GM18502 (cell line): ENCODE data around the gene ZNF616.
A peak's percentile ranks its signal among the peaks of the same experiment; 100 is the strongest.

ENCODE experiments used
- ATAC-seq: cut with Tn5 transposase; IDR thresholded peaks from one replicate; pipeline ENCODE4 v1.9.1; 2021; ENCODE audit warnings: mild to moderate bottlenecking; ENCODE audit not compliant: unreplicated experiment, poor library complexity

ZNF616 gene

GRCh38 chr19:52139252-52140031 lies at the start of gene ZNF616:
TSS of gene ZNF616 (minus strand) at chr19:52139938. CDS start at chr19:52130512, 9,426 bp downstream.
- ATAC-seq = peak; percentile 64

GRCh38 chr19:52188822-52189734 lies 49.3 kb upstream of the ZNF616 start:
- peak; percentile 18 for ATAC-seq

- ATAC-seq = no peak
Observed at GRCh38 chr19:52187407-52187806, 47.7 kb upstream of the ZNF616 start.

GRCh38 chr19:52176574-52176973 lies 36.8 kb upstream of the ZNF616 start:
- ATAC-seq = no peak

GRCh38 chr19:52172347-52172746 lies 32.6 kb upstream of the ZNF616 start:
- no peak for ATAC-seq

- no peak for ATAC-seq
Observed at GRCh38 chr19:52171321-52172169, 31.8 kb upstream of the ZNF616 start, which contains the start of gene ZNF836. TSS of gene ZNF836 (minus strand) at chr19:52171621. CDS start at chr19:52168072, 3,549 bp downstream.

GRCh38 chr19:52170863-52171320 lies 31.2 kb upstream of the ZNF616 start:
- no peak for ATAC-seq

- no peak for ATAC-seq
Observed at GRCh38 chr19:52170304-52170703, 30.6 kb upstream of the ZNF616 start.

GRCh38 chr19:52155596-52156359 lies 16.0 kb upstream of the ZNF616 start:
- ATAC-seq = no peak

GRCh38 chr19:52148256-52148655 lies 8.5 kb upstream of the ZNF616 start:
- ATAC-seq = no peak

- no peak for ATAC-seq
Observed at GRCh38 chr19:52142001-52142595, 2.4 kb upstream of the ZNF616 start.

GRCh38 chr19:52141203-52141602 lies 1.5 kb upstream of the ZNF616 start:
- ATAC-seq = no peak

- ATAC-seq = peak; percentile 93
Observed at GRCh38 chr19:52140032-52140710, 433 bp upstream of the ZNF616 start.

GRCh38 chr19:52138983-52139251 lies 821 bp downstream of the ZNF616 start:
- no peak for ATAC-seq

- no peak for ATAC-seq
Observed at GRCh38 chr19:52138278-52138982, 1.3 kb downstream of the ZNF616 start.

GRCh38 chr19:52120286-52120685 lies 19.5 kb downstream of the ZNF616 start:
- no peak for ATAC-seq

GRCh38 chr19:52115526-52116053 lies 24.1 kb downstream of the ZNF616 start:
- no peak for ATAC-seq

GRCh38 chr19:52114691-52115090 lies 25.0 kb downstream of the ZNF616 start:
- ATAC-seq = no peak
